OCI-LY7 (cell line): ENCODE measurements around the gene RPS3.
"Not testable (repeated sequence)": the region's sequence is repeated elsewhere in the genome, so short reads cannot be mapped to it uniquely, and the experiment has no call there.

ENCODE experiments used
- EZH2phosphoT487 ChIP-seq: fragments of 200-600 bp; sonication (generic); IDR thresholded peaks from 2 replicates; pipeline ENCODE4 v1.6.1; 2018; ENCODE audit warnings: low read depth, borderline replicate concordance, mild to moderate bottlenecking, mixed run types, antibody characterized with exemption, low read length, moderate library complexity, mixed read lengths
- TF ChIP-seq, protein P1 (sequence below): fragments of 200-600 bp; sonication (generic); conservative IDR thresholded peaks from 2 replicates; pipeline ENCODE4 v1.5.1; 2014; ENCODE audit warnings: mild to moderate bottlenecking, antibody characterized with exemption, low read length, moderate library complexity, mixed read lengths

DNA sequence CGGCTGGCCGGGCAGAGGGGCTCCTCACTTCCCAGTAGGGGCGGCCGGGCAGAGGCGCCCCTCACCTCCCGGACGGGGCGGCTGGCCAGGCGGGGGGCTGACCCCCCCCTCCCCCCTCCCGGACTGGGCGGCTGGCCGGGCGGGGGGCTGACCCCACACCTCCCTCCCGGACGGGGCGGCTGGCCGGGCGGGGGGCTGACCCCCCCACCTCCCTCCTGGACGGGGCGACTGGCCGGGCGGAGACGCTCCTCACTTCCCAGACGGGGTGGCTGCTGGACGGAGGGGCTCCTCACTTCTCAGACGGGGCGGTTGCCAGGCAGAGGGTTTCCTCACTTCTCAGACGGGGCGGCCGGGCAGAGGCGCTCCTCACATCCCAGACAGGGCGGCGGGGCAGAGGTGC is 10.7 kb downstream of the RPS3 start:
- TF ChIP-seq, protein P1, sequence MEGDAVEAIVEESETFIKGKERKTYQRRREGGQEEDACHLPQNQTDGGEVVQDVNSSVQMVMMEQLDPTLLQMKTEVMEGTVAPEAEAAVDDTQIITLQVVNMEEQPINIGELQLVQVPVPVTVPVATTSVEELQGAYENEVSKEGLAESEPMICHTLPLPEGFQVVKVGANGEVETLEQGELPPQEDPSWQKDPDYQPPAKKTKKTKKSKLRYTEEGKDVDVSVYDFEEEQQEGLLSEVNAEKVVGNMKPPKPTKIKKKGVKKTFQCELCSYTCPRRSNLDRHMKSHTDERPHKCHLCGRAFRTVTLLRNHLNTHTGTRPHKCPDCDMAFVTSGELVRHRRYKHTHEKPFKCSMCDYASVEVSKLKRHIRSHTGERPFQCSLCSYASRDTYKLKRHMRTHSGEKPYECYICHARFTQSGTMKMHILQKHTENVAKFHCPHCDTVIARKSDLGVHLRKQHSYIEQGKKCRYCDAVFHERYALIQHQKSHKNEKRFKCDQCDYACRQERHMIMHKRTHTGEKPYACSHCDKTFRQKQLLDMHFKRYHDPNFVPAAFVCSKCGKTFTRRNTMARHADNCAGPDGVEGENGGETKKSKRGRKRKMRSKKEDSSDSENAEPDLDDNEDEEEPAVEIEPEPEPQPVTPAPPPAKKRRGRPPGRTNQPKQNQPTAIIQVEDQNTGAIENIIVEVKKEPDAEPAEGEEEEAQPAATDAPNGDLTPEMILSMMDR, result not testable (repeated sequence)
- TF ChIP-seq EZH2phosphoT487, result not testable (repeated sequence)
